Measurements from ENCODE around the gene CREB5.

DNA sequence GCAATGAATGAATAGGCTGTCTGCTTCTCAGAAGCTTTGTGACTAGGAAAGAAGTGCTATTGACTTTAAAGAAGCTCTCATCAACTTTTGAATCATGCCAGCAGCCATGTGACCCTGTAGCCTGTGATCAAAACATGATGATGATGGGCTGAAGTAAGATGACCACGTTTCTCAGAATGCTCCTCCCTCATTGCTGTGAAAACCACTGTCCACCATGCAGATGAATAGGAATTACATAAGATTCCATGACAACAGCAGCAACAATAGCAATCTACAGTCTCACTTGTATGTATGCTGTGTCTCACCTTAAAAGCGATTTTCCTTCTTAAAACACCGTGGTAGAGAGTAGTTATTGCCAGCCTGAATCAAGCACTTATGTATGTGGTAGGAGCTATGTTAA, 317.4 kb downstream of the CREB5 start:
- TF ChIP-seq CTCF (IDR thresholded peaks at IDR 0.05) (no peak), POLR2A (IDR thresholded peaks at IDR 0.05) (no peak)
